Ishikawa (cell line): ENCODE data around the gene ZBTB46.

Experiments used
- CEBPB ChIP-seq: IDR thresholded peaks from 2 replicates; pipeline ENCODE4 v1.6.1; 2012
- EP300 ChIP-seq: IDR thresholded peaks from 2 replicates; pipeline ENCODE4 v1.6.1; 2012; ENCODE audit warnings: borderline replicate concordance
- FOXM1 ChIP-seq: IDR thresholded peaks from 2 replicates; pipeline ENCODE4 v1.6.1; 2012; ENCODE audit warnings: low read depth, borderline replicate concordance
- TAF1 ChIP-seq: IDR thresholded peaks from 2 replicates; pipeline ENCODE4 v1.6.1; 2012; ENCODE audit warnings: low read depth, mild to moderate bottlenecking
- TEAD4 ChIP-seq: IDR thresholded peaks from 2 replicates; pipeline ENCODE4 v1.6.1; 2012
- TF ChIP-seq, protein P1 (sequence below): IDR thresholded peaks from 2 replicates; pipeline ENCODE4 v1.6.1; 2012

- TF ChIP-seq CEBPB = no peak
- no peak for TF ChIP-seq FOXM1
- TF ChIP-seq EP300 = no peak
- TF ChIP-seq TAF1 = no peak
- TF ChIP-seq, protein P1, sequence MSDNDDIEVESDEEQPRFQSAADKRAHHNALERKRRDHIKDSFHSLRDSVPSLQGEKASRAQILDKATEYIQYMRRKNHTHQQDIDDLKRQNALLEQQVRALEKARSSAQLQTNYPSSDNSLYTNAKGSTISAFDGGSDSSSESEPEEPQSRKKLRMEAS = no peak
- TF ChIP-seq TEAD4 = no peak
Measured at GRCh38 chr20:63732118-63733095, 98.7 kb downstream of the ZBTB46 start.
